ENCODE results near the gene SMPD4. TPM values are rescaled to one million over a fixed set of nuclear protein-coding genes. Genes with fewer than 3 reads are reported as not detected.
"Not testable (repeated sequence)": the region's sequence is repeated elsewhere in the genome, so short reads cannot be mapped to it uniquely, and the experiment has no call there.

SMPD4 gene
- total RNA-seq, 1 donor from 2014 or later: 26.7 TPM

DNA sequence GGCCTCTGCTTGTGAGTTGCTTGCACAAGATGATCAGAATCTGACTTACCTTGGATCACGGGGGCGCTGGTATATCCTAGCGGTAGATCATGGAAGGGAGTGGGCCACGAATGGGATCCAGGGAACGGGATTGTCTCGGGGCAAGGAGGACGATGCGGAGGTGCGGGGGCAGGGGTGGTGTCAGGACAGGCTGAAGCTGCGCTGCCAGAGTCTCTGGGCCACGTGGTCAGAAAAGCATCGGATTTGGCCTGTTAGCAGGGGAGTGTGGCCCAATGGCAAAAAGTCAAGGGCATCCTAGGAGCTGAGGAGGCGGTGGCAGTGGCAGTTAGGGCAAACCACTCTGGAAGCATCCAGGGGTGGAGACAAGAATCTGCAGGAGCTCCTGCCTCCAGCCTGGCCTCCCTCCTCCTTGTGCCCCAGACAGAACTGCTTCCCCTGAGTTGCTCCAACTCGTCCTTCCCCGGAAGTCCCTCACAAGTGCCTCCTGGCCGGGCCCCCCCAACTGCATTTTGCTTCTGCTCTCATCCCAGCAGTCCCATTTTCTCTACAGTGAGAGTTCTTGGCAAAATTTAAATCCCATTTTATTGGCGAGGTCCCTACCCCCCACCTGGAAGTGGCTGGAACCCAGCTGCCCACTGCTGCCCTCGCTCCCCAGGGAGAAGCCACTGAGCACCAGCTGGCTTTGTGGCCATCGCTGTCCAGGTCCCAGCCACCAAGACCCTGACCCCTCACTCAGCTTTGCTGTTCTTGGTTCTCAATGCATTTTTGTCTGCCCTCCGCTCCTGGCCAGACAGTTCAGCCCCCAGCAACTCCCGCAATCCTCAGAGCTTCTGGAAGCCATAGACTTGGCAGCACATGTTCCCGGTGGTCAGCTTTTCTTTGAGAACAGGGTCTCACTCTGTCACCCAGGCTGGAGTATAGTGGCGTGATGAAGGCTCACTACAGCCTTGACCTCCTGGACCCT is 30.9 kb downstream of the SMPD4 start:
- no peaks in the 10 kb centered on the region for H3K4me1 ChIP-seq
- intact Hi-C loops (cut with micrococcal nuclease): no loop called here
- no peak overlapping the region for H3K27ac ChIP-seq (replicated peaks)
- no peak for DNase-seq
- TF ChIP-seq CTCF (IDR thresholded peaks at IDR 0.05; ENCODE audit: borderline replicate concordance): no peak
- no peak overlapping the region for H3K4me3 ChIP-seq
- peaks cover 34% of the 10 kb centered on the region for H3K36me3 ChIP-seq
- no peaks in the 10 kb centered on the region for H3K9me3 ChIP-seq (replicated peaks)
- H3K27me3 ChIP-seq (ENCODE audit: low read depth): peaks cover 11% of the 10 kb centered on the region

- DNase-seq; intact Hi-C loops (cut with micrococcal nuclease): not testable (repeated sequence)
Observed at GRCh38 chr2:130148515-130148914, 32.9 kb downstream of the SMPD4 start.

GRCh38 chr2:130145006-130145414 is 36.4 kb downstream of the SMPD4 start, which contains the start of gene CCDC74B:
Gene CCDC74B, minus strand, starts transcription at chr2:130145112. Its CDS starts 116 bp downstream, at chr2:130144996.
- H3K27ac ChIP-seq (replicated peaks); H3K36me3 ChIP-seq; H3K9me3 ChIP-seq (replicated peaks); H3K4me1 ChIP-seq; intact Hi-C loops (cut with micrococcal nuclease): not testable (repeated sequence)
- Histone ChIP-seq H3K4me3 (peak within 1 kb of the TSS; percentile 60), H3K27me3 (ENCODE audit: low read depth) (peaks cover 26% of the 10 kb centered on the region)
- peak; percentile 40 for DNase-seq

More at GRCh38 chr2:130148515-130148914, 32.9 kb downstream of the SMPD4 start:
- H3K4me3 ChIP-seq; H3K9me3 ChIP-seq (replicated peaks); H3K27ac ChIP-seq (replicated peaks); H3K4me1 ChIP-seq: not testable (repeated sequence)
- Histone ChIP-seq H3K27me3 (ENCODE audit: low read depth) (peaks cover 19% of the 10 kb centered on the region), H3K36me3 (peaks cover 17% of the 10 kb centered on the region)

DNA sequence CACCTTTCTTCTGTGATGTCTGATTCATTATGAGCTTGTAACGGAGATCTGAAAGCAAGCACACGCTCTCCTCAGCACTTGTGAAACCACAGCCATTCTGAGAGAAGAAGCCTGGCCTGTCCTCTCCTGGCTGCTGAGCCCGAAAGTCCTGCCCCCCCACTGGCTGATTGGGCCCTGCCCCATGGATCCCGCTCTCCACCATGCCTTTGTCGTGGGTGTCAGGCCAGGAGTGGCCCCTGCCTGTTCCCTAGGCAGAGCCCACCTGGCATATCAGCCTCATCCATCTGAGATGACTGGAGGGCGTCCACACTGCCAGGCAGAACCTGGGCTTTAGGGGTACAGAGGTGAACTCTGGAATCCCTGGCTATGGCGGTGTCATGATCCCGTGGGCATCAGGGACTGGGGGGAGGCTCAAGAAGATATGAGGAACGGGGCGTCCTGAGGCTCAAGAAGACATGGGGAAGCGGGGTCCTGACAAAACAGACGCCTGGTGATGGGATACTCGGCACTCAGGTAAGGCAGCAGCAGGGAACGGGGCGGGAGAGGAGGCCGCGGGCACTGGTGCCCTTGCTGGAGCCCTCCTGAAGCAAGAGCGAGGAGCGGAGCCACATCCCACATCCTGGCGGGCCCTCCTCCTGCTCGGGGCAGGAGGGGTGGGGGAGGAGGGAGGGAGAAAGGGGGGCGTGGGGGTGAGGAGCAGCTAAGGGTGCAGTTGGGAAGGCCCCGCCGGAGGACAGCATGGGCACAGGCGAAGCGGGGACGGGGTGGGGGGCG is 37.9 kb downstream of the SMPD4 start:
- intact Hi-C loops (cut with micrococcal nuclease): not testable (repeated sequence)

DNA sequence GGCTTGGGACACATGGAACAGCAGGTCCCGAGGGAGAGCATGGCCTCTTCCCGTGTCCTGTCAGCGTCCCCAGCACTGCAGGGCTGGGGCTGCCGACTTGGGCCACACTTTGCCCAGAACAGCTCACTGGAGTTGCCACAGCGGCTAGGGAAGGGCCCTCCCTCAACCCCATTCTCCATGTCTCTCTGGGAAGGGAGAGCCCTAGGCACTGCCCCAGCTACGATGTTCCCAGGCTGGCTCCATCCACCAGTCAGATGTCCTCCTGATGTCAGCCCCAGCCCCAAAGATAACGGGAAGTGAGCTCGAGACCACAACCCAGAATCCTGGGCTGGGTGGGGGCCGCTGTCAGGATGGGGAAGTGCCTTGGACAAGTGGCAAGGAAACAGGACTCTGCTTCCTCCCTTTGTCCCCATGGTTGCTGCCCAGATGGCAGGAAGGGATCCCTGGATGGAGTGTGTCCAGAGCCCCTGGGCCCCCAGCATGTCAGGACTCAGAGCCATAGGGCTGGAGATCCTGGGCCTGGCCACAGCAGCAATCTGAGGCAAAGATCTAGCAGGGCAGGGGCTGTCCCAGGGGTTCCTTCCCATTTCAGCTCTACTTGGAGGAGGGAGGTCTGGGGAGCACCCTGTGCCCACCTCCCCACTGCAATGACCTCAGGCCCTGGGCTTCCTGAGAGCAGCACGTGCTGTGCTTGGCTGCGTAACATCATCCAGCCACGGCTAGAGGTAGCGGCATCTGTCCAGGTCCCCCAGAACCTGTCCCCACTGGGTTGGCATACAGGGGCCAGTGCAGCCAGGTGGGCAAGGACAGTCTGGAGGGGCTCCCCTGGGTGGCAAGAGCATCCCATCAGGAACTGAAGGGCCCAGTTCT is 38.8 kb downstream of the SMPD4 start:
- H3K27ac ChIP-seq (replicated peaks); intact Hi-C loops (cut with micrococcal nuclease); DNase-seq; H3K36me3 ChIP-seq; H3K9me3 ChIP-seq (replicated peaks); H3K4me1 ChIP-seq; H3K4me3 ChIP-seq: not testable (repeated sequence)
- H3K27me3 ChIP-seq (ENCODE audit: low read depth): peaks cover 26% of the 10 kb centered on the region

More for the DNA sequence above, 37.9 kb downstream of the SMPD4 start:
- Histone ChIP-seq H3K27me3 (ENCODE audit: low read depth) (peaks cover 26% of the 10 kb centered on the region), H3K4me3 (peak overlapping the region; percentile 60)
- not testable (repeated sequence) for DNase-seq; H3K27ac ChIP-seq (replicated peaks); H3K36me3 ChIP-seq; H3K4me1 ChIP-seq; H3K9me3 ChIP-seq (replicated peaks)

DNA sequence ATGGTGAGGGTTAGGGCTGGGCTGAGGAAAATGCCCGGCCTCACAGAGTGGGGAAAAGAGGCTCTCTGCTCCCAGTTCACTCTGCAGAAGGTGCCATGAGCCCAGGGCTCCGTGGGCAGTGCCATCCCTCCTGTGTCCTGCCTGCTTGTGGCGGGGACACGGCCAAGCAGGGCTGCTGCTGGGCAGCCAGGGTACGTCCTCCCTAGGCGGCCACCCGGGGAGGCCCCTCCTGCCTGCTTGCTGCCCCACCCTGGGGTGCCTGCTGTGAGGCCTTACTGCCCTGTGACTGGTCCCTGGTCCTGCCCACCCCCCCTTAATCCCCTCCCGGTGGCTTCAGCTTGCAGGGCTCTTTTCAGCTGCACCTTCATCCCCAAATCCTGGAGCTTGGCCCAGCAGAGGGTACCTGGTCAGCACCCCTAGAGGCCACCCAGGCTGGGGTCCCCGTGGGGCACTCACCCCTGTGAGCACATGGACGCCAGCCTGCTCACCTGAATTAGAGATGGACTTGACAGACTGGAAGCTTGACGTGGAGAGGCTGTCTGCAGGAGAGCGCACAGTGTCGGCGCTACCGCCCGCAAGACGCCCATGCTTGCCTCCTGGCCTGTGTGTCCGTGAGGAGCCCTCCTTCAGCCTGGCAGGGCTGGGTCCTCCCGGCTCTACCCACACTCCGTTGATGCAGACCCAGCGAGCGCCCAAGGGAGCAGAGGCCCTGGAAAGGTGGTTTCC is 39.6 kb downstream of the SMPD4 start:
- peaks cover 26% of the 10 kb centered on the region for H3K27me3 ChIP-seq (ENCODE audit: low read depth)
- H3K27ac ChIP-seq (replicated peaks); DNase-seq; intact Hi-C loops (cut with micrococcal nuclease); H3K9me3 ChIP-seq (replicated peaks); H3K4me3 ChIP-seq; H3K4me1 ChIP-seq; H3K36me3 ChIP-seq: not testable (repeated sequence)

- H3K9me3 ChIP-seq (replicated peaks); H3K27ac ChIP-seq (replicated peaks); H3K4me3 ChIP-seq; intact Hi-C loops (cut with micrococcal nuclease); H3K36me3 ChIP-seq; H3K4me1 ChIP-seq; DNase-seq: not testable (repeated sequence)
- peaks cover 18% of the 10 kb centered on the region for H3K27me3 ChIP-seq (ENCODE audit: low read depth)
Observed at GRCh38 chr2:130141002-130141401, 40.4 kb downstream of the SMPD4 start.

DNA sequence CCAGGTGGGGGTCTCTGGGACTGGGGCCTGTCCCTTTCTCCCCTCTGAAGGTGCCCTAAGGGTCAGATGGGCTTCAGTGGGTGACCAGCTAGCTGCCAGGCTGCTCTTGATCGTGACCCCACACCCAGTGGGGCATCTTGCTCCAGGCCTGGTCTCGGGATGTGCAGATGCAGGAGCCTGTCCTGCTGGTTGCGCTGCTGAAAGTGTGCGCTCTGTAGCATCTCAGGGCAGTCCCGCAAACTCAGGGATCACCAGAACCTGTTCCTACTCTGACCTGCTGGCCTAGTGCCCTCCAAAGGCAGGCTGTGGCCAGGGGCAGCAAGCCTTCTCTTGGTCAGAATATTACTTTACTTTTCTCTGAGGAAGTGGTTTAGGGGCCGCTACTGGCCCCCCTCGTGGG is 40.9 kb downstream of the SMPD4 start:
- H3K36me3 ChIP-seq; H3K9me3 ChIP-seq (replicated peaks); H3K4me3 ChIP-seq; H3K4me1 ChIP-seq; DNase-seq; intact Hi-C loops (cut with micrococcal nuclease); H3K27ac ChIP-seq (replicated peaks): not testable (repeated sequence)
- peaks cover 21% of the 10 kb centered on the region for H3K27me3 ChIP-seq (ENCODE audit: low read depth)

GRCh38 chr2:130139331-130140280 is 41.8 kb downstream of the SMPD4 start:
- H3K4me3 ChIP-seq; H3K4me1 ChIP-seq; H3K27ac ChIP-seq (replicated peaks); intact Hi-C loops (cut with micrococcal nuclease); H3K9me3 ChIP-seq (replicated peaks); H3K36me3 ChIP-seq; DNase-seq: not testable (repeated sequence)
- peaks cover 18% of the 10 kb centered on the region for H3K27me3 ChIP-seq (ENCODE audit: low read depth)

DNA sequence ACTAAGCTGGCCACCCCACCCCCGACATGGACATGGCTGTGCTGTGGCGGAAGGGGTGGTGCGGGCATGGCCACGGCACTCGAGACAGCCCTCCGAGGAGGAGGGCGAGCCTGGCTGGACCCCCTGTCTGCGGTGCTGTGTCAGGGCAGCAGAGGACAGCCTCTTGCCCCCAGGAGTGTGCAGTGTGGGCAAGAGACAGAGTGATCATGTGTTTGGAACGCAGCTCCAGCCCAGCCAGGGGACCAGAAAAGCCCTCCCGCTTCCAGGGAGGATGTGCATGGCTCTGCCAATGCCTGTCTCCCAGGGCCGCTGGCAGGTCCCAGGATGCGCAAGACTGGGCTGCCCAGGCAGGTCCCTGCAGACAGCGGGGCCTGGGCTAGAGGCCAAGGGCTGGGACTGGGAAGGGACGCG is 42.6 kb downstream of the SMPD4 start:
- H3K4me3 ChIP-seq; H3K4me1 ChIP-seq; H3K27ac ChIP-seq (replicated peaks); DNase-seq; H3K36me3 ChIP-seq; H3K9me3 ChIP-seq (replicated peaks); intact Hi-C loops (cut with micrococcal nuclease): not testable (repeated sequence)
- H3K27me3 ChIP-seq (ENCODE audit: low read depth): peaks cover 13% of the 10 kb centered on the region

All from left ventricle myocardium inferior (tissue), 1 donor.